Left cardiac atrium (tissue), 4 donors: Measurements from ENCODE around the gene ANK3. TPM values are rescaled to one million over a fixed set of nuclear protein-coding genes. Genes with fewer than 3 reads are reported as not detected.
A peak's percentile ranks its signal among the peaks of the same experiment; 100 is the strongest.

Experiments
- ATAC-seq, 2 donors: fragments of 200-7000 bp; cut with Tn5 transposase; one replicate each; pipeline ENCODE4 v1.9.1; 2020; ENCODE audit warnings: mild to moderate bottlenecking in 2 of 2, moderate library complexity in 2 of 2
- DNase-seq: peaks from one replicate; pipeline ENCODE4 v3.0.0-alpha.2; 2020
- intact Hi-C, 2 donors: fragments of 100-400 bp; cut with DNase I; formaldehyde crosslinking; loops; one replicate each; pipeline versions ENCODE4 v1.14.1 to v1.15.1; 2022 to 2023
- total RNA-seq, 2 donors: library from RNA; stranded (reverse); fragmentation: NEBNext Ultra II Directional; extraction: Animal tissue kit (Norgen Biotek cat#: 25700); gene quantifications; one replicate each; pipeline ENCODE4 v1.2.1, GENCODE V29; 2021
- donor health status: DM: no; HTN: yes; CAD: no.
- donor health status: DM: no; HTN: yes; CAD: no; lungs with severe emphysema.
- donor health status: DM: yes; HTN: yes; CAD: no.
- donor health status: Dilated cardiomyopathy.

The ANK3 gene
- total RNA-seq, 2 donors from 2014 or later = 142 to 199 TPM

GRCh38 chr10:60101821-60102220, 287.9 kb downstream of the ANK3 start:
- intact Hi-C loops = loop anchor here (5.0 kb wide), 3 partner anchors 85 to 545 kb away; no protein-coding TSS in a partner anchor
- ATAC-seq (no peak), DNase-seq (no peak)

GRCh38 chr10:60099998-60100747, 289.5 kb downstream of the ANK3 start:
- intact Hi-C loops = loop anchor here (5.0 to 10.0 kb wide), 4 partner anchors 87 to 555 kb away; no protein-coding TSS in a partner anchor
- ATAC-seq = peak; percentile 70 to 79
- DNase-seq = no peak

GRCh38 chr10:60098677-60099601, 290.7 kb downstream of the ANK3 start:
- intact Hi-C loops = loop anchor here in 1 of 2 donors (10.0 kb wide), 1 partner anchor 556 kb away; no protein-coding TSS in a partner anchor
- no peak for DNase-seq
- no peak for ATAC-seq

GRCh38 chr10:60096761-60097513, 292.7 kb downstream of the ANK3 start:
- DNase-seq (no peak), ATAC-seq (peak in 1 of 2 donors; percentile 67)
- intact Hi-C loops = loop anchor here in 1 of 2 donors (10.0 kb wide), 1 partner anchor 558 kb away; no protein-coding TSS in a partner anchor

GRCh38 chr10:60093317-60093716, 296.4 kb downstream of the ANK3 start:
- no peak for DNase-seq
- intact Hi-C loops = loop anchor here in 1 of 2 donors (10.0 kb wide), 1 partner anchor 561 kb away; no protein-coding TSS in a partner anchor
- no peak for ATAC-seq

- DNase-seq (no peak), ATAC-seq (no peak)
- intact Hi-C loops = no loop called here
Observed at GRCh38 chr10:60086862-60087261, 302.8 kb downstream of the ANK3 start.

GRCh38 chr10:60086421-60086820, 303.3 kb downstream of the ANK3 start:
- intact Hi-C loops = no loop called here
- ATAC-seq = no peak
- DNase-seq = no peak

- DNase-seq (no peak), ATAC-seq (no peak)
- intact Hi-C loops = no loop called here
Observed at GRCh38 chr10:60082744-60083344, 306.8 kb downstream of the ANK3 start.

- intact Hi-C loops = no loop called here
- ATAC-seq = no peak
- DNase-seq = no peak
Observed at GRCh38 chr10:60082341-60082740, 307.3 kb downstream of the ANK3 start.

GRCh38 chr10:60073781-60074656, 315.7 kb downstream of the ANK3 start:
- no peak for DNase-seq
- no peak for ATAC-seq
- intact Hi-C loops = no loop called here

- DNase-seq (no peak), ATAC-seq (no peak)
- intact Hi-C loops = no loop called here
Observed at GRCh38 chr10:60073397-60073780, 316.3 kb downstream of the ANK3 start.

- intact Hi-C loops = no loop called here
- ATAC-seq = peak in 1 of 2 donors; percentile 47
- DNase-seq = no peak
Observed at GRCh38 chr10:60069311-60069710, 320.4 kb downstream of the ANK3 start.

- intact Hi-C loops = no loop called here
- ATAC-seq (no peak), DNase-seq (no peak)
Observed at GRCh38 chr10:60050366-60050765, 339.3 kb downstream of the ANK3 start.

- intact Hi-C loops = no loop called here
- ATAC-seq (peak in 1 of 2 donors; percentile 26), DNase-seq (no peak)
Observed at GRCh38 chr10:60048091-60048501, 341.6 kb downstream of the ANK3 start.

- DNase-seq = no peak
- no peak for ATAC-seq
- intact Hi-C loops = no loop called here
Observed at GRCh38 chr10:60045571-60045970, 344.1 kb downstream of the ANK3 start.

GRCh38 chr10:60044971-60045370, 344.7 kb downstream of the ANK3 start:
- ATAC-seq = no peak
- no peak for DNase-seq
- intact Hi-C loops = no loop called here

GRCh38 chr10:60044242-60044641, 345.4 kb downstream of the ANK3 start:
- no peak for ATAC-seq
- intact Hi-C loops = no loop called here
- DNase-seq = no peak
